Gastrocnemius medialis (tissue), 4 donors: ENCODE data around the gene CNTNAP1.

Experiments
- CTCF ChIP-seq, 5 experiments: fragments of 450-650 bp in 3 of 5; fragments of 200-600 bp in 2 of 5; sonication (generic) in 2 of 5; IDR thresholded peaks in 4 of 5; conservative IDR thresholded peaks in 1 of 5; 1 replicate in 4 of 5; 2 replicates in 1 of 5; pipeline ENCODE4 v1.5.1; 2016 to 2019; ENCODE audit warnings: antibody characterized with exemption in 5 of 5, mild to moderate bottlenecking in 3 of 5, moderate library complexity in 3 of 5
- POLR2A ChIP-seq, 2 donors: fragments of 450-650 bp; IDR thresholded peaks; one replicate each; pipeline ENCODE4 v1.6.1; 2017; ENCODE audit warnings: antibody characterized with exemption in 2 of 2, mild to moderate bottlenecking in 2 of 2, moderate library complexity in 2 of 2

GRCh38 chr17:42680331-42680808 lies 2.0 kb upstream of the CNTNAP1 start:
- no peak for TF ChIP-seq CTCF (IDR thresholded peaks at IDR 0.05 in 4 of 5, conservative IDR thresholded peaks at IDR 0.05 in 1 of 5)
- TF ChIP-seq POLR2A (IDR thresholded peaks at IDR 0.05): no peak
